ENCODE measurements around the gene LRRC27. TPM values are rescaled to one million over a fixed set of nuclear protein-coding genes. Genes with fewer than 3 reads are reported as not detected.

LRRC27 gene
- polyA plus RNA-seq, 1 donor = 33.8 TPM

GRCh38 chr10:132425029-132425756, 93.2 kb downstream of the LRRC27 start:
- no peak for DNase-seq

GRCh38 chr10:132425757-132426155, 93.8 kb downstream of the LRRC27 start:
- no peak for DNase-seq

- DNase-seq = no peak
Observed at GRCh38 chr10:132427006-132427771, 95.2 kb downstream of the LRRC27 start.

- no peak for DNase-seq
Observed at GRCh38 chr10:132427939-132428367, 96.0 kb downstream of the LRRC27 start.

GRCh38 chr10:132428486-132428995, 96.5 kb downstream of the LRRC27 start:
- DNase-seq = no peak

Other genes with a start within 250 kb of the LRRC27 start
- 16.3 TPM for gene DPYSL4, start 145.2 kb upstream of the LRRC27 start, polyA plus RNA-seq (ENCODE audit: insufficient read length)
- 11.5 TPM for gene STK32C, start 24.2 kb upstream of the LRRC27 start, polyA plus RNA-seq (ENCODE audit: insufficient read length)
- gene PWWP2B, start 65.0 kb downstream of the LRRC27 start, polyA plus RNA-seq (ENCODE audit: insufficient read length) = 5.4 TPM
- gene INPP5A, start 205.6 kb downstream of the LRRC27 start, polyA plus RNA-seq (ENCODE audit: insufficient read length) = 31.3 TPM